Measurements from ENCODE around the gene ESRRB. TPM values are rescaled to one million over a fixed set of nuclear protein-coding genes. Genes with fewer than 3 reads are reported as not detected.
A peak's percentile ranks its signal among the peaks of the same experiment; 100 is the strongest.

ESRRB gene
- total RNA-seq, 1 donor from 2014 or later = 0.74 TPM

DNA sequence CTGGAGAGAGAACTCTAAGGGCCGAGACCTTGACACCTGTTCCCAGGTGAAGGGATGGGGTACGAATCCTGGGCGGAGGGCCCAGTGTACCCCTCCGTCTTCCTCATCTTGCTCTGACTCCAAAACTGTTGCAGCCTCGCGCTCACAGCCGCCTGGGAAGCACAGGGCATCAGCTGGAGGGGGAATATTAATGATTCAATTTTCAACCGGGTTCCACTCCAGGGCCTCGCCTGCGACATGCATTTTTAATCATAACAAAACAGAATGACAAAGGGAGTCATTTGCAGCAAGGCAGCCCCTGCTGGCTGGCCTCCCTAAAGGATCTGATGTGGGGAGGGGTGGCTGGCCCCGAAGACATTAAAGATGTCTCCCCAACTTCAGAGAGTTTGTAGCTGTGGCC lies 41.6 kb upstream of the ESRRB start:
- Histone ChIP-seq H3K27ac (no peak overlapping the region), H3K36me3 (no peaks in the 10 kb centered on the region), H3K4me1 (peaks cover 12% of the 10 kb centered on the region), H3K9me3 (no peaks in the 10 kb centered on the region), H3K4me3 (no peak overlapping the region), H3K27me3 (no peaks in the 10 kb centered on the region)
- intact Hi-C loops (cut with DNase I) = no loop called here
- DNase-seq (ENCODE audit: extremely low spot score in 2 of 2) = no peak
- TF ChIP-seq, protein P1, sequence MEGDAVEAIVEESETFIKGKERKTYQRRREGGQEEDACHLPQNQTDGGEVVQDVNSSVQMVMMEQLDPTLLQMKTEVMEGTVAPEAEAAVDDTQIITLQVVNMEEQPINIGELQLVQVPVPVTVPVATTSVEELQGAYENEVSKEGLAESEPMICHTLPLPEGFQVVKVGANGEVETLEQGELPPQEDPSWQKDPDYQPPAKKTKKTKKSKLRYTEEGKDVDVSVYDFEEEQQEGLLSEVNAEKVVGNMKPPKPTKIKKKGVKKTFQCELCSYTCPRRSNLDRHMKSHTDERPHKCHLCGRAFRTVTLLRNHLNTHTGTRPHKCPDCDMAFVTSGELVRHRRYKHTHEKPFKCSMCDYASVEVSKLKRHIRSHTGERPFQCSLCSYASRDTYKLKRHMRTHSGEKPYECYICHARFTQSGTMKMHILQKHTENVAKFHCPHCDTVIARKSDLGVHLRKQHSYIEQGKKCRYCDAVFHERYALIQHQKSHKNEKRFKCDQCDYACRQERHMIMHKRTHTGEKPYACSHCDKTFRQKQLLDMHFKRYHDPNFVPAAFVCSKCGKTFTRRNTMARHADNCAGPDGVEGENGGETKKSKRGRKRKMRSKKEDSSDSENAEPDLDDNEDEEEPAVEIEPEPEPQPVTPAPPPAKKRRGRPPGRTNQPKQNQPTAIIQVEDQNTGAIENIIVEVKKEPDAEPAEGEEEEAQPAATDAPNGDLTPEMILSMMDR (IDR thresholded peaks at IDR 0.05) = no peak
- TF ChIP-seq POLR2AphosphoS5 (IDR thresholded peaks at IDR 0.05; ENCODE audit: insufficient read depth in 1 of 2, low read depth in 1 of 2) (no peak), POLR2A (IDR thresholded peaks at IDR 0.05) (no peak)

DNA sequence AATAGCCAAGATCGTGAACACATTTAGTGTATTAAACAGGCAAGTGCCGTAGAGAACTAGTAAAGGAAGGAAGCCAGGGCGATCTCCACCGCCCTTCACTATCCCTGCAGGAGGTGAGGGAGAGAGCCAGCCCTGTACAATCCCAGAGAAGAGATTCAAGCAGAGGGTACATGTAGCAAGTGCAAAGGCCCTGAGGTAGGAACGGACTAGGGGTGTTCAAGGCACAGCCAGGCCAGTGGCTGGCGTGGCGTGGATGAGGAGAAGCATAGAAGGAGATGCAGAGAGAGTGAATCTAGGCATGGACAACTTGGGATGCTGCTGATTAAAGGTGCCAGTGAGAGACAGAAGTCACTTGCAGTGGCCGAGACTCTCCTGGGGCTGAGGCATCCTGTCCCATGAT lies 39.1 kb upstream of the ESRRB start:
- H3K9me3 ChIP-seq = no peaks in the 10 kb centered on the region
- no peaks in the 10 kb centered on the region for H3K27me3 ChIP-seq
- no peaks in the 10 kb centered on the region for H3K36me3 ChIP-seq
- intact Hi-C loops (cut with DNase I) = no loop called here
- no peak overlapping the region for H3K27ac ChIP-seq
- TF ChIP-seq, protein P1 (IDR thresholded peaks at IDR 0.05) = no peak
- TF ChIP-seq POLR2AphosphoS5 (IDR thresholded peaks at IDR 0.05; ENCODE audit: insufficient read depth in 1 of 2, low read depth in 1 of 2) = no peak
- TF ChIP-seq POLR2A (IDR thresholded peaks at IDR 0.05) = no peak
- DNase-seq (ENCODE audit: extremely low spot score in 2 of 2) = no peak
- peaks cover 7% of the 10 kb centered on the region for H3K4me1 ChIP-seq
- H3K4me3 ChIP-seq = no peak overlapping the region

DNA sequence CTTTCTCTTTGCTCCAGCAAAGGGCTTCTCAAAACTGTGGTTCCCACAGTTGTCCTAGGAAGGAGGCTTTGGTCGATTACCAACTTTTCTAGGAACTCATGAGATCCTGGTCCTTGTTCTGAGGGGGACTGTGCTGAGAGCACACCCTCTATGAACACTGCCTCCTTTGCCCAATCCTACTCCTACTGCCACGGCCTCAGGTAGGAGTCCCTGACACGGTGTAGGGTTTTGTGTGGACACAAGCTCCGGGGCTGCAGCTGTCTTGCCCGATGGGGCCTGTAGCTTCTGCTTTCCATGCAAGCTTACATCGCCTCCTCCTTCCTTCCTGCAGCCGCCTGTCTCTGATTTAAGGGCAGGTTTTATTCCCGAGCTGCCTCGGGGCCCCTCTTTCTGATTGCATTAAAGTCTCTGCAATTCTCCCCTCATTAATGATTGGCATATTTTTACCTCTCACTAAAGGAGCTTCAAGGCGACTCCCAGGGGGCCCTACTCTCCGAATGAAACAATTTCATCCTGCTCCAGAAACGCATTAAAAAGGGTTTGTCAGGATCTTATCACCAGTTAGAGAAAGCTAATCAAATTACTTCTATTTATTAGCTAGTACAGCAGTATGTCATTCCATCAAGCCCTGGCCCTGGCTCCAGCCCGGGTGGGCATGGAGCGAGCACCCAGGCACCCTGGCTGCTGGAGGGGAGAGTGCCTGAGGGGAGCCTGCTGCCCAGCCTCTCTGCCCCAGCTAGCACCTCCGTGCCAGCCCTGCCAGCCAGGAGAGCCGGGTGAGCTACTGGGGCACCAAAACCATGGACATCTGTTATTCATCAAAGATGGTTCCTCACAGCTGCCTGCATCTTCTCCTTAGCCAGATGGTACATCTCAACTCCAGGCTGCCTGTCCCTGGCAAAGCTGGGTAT lies 38.0 kb upstream of the ESRRB start:
- H3K9me3 ChIP-seq = no peaks in the 10 kb centered on the region
- H3K4me1 ChIP-seq = peaks cover 7% of the 10 kb centered on the region
- no peak for DNase-seq (ENCODE audit: extremely low spot score in 2 of 2)
- no peaks in the 10 kb centered on the region for H3K36me3 ChIP-seq
- TF ChIP-seq POLR2AphosphoS5 (IDR thresholded peaks at IDR 0.05; ENCODE audit: insufficient read depth in 1 of 2, low read depth in 1 of 2) = no peak
- TF ChIP-seq, protein P1 (IDR thresholded peaks at IDR 0.05) = no peak
- TF ChIP-seq POLR2A (IDR thresholded peaks at IDR 0.05) = no peak
- H3K27ac ChIP-seq = no peak overlapping the region
- H3K4me3 ChIP-seq = peak overlapping the region in 1 of 2 donors; percentile 6
- H3K27me3 ChIP-seq = no peaks in the 10 kb centered on the region
- intact Hi-C loops (cut with DNase I) = no loop called here

DNA sequence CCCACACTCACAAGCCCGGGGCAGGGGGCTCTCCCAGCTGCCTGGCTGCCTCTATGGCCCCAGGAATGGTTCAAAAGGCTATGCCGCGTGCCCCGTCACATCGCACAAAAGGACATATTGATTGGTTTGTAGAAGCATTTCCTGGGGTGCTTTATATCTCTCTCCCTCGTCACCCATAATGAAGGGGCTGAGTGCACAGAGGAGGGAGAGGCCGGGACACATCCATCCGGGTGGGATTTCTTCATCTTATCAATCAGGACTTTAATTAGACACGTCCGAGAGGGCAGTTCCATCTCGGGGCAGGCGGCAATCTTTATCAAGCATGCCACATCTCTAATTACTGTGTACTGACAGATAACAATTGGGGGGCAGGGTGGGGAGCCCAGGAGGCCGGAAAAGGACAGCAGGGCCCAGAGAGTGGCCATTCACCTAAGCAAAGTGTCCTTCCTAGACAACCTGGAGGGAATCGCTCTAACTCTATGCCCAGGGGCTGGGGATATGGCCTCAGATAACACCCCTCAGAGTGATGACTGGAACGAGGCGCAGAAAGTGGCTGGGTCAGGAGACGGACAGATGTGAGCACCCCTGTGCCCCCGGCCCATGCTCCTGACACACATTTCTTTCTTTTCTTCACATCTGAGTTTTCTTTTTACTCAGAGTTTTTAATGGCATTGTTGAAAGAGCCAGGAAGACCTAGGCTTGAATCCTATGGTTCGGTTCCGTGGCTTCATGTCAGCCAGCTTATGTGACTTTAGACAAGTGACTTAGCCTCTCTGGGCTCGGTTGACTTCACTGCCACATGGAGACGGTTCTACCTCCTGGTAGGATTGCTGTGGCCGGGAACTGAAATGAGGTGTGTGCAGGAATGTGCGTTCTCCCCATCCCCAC lies 36.0 kb upstream of the ESRRB start:
- Histone ChIP-seq H3K9me3 (no peaks in the 10 kb centered on the region), H3K4me3 (no peak overlapping the region), H3K4me1 (peaks cover 7% of the 10 kb centered on the region), H3K27ac (no peak overlapping the region), H3K27me3 (no peaks in the 10 kb centered on the region), H3K36me3 (no peaks in the 10 kb centered on the region)
- intact Hi-C loops (cut with DNase I) = no loop called here
- no peak for DNase-seq (ENCODE audit: extremely low spot score in 2 of 2)
- TF ChIP-seq POLR2A (IDR thresholded peaks at IDR 0.05) = no peak
- TF ChIP-seq, protein P1 (IDR thresholded peaks at IDR 0.05) = no peak

Data from vagina (tissue), 2 donors.